Neural crest cell (in vitro differentiated cells): ENCODE data around the gene SND1. TPM values are rescaled to one million over a fixed set of nuclear protein-coding genes. Genes with fewer than 3 reads are reported as not detected.

ENCODE experiments used
- DNase-seq: peaks from one replicate; pipeline ENCODE4 v3.0.0; 2021; ENCODE audit warnings: low read depth, mixed read lengths, low spot score
- H3K27ac Mint-ChIP-seq: one replicate; pipeline ENCODE4 v1.8.0; 2021; ENCODE audit warnings: mild to moderate bottlenecking, mixed read lengths; ENCODE audit not compliant: unreplicated experiment
- H3K27me3 Mint-ChIP-seq: 2 replicates; pipeline ENCODE4 v1.8.0; 2021; ENCODE audit warnings: low read depth, mild to moderate bottlenecking, mixed read lengths
- H3K36me3 Mint-ChIP-seq: 2 replicates; pipeline ENCODE4 v1.8.0; 2021; ENCODE audit warnings: low read depth, mild to moderate bottlenecking, mixed read lengths
- H3K4me1 Mint-ChIP-seq: 2 replicates; pipeline ENCODE4 v1.8.0; 2021; ENCODE audit warnings: mixed read lengths
- H3K4me3 Mint-ChIP-seq: one replicate; pipeline ENCODE4 v1.8.0; 2021; ENCODE audit warnings: mild to moderate bottlenecking, mixed read lengths
- H3K9me3 Mint-ChIP-seq: 2 replicates; pipeline ENCODE4 v1.8.0; 2021; ENCODE audit warnings: mixed read lengths
- total RNA-seq: library from RNA; stranded (reverse); gene quantifications from 2 replicates; pipeline ENCODE4 v1.2.1, GENCODE V29; 2021
- TF ChIP-seq, protein P1 (sequence below): fragments of 200-600 bp; sonication (generic); conservative IDR thresholded peaks from 2 replicates; pipeline ENCODE4 v1.5.0; 2021; ENCODE audit warnings: antibody characterized with exemption, mild to moderate bottlenecking

Gene SND1
- total RNA-seq, 1 donor from 2014 or later: 184 TPM

GRCh38 chr7:127914693-127915092, 262.7 kb downstream of the SND1 start:
- H3K4me1 Mint-ChIP-seq: no peaks in the 10 kb centered on the region
- no peak overlapping the region for H3K27ac Mint-ChIP-seq
- no peaks in the 10 kb centered on the region for H3K27me3 Mint-ChIP-seq
- H3K9me3 Mint-ChIP-seq: no peaks in the 10 kb centered on the region
- no peaks in the 10 kb centered on the region for H3K36me3 Mint-ChIP-seq
- TF ChIP-seq, protein P1, sequence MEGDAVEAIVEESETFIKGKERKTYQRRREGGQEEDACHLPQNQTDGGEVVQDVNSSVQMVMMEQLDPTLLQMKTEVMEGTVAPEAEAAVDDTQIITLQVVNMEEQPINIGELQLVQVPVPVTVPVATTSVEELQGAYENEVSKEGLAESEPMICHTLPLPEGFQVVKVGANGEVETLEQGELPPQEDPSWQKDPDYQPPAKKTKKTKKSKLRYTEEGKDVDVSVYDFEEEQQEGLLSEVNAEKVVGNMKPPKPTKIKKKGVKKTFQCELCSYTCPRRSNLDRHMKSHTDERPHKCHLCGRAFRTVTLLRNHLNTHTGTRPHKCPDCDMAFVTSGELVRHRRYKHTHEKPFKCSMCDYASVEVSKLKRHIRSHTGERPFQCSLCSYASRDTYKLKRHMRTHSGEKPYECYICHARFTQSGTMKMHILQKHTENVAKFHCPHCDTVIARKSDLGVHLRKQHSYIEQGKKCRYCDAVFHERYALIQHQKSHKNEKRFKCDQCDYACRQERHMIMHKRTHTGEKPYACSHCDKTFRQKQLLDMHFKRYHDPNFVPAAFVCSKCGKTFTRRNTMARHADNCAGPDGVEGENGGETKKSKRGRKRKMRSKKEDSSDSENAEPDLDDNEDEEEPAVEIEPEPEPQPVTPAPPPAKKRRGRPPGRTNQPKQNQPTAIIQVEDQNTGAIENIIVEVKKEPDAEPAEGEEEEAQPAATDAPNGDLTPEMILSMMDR: no peak
- no peak overlapping the region for H3K4me3 Mint-ChIP-seq
- DNase-seq: no peak

- Mint-ChIP-seq H3K4me1 (peaks cover 8% of the 10 kb centered on the region), H3K4me3 (no peak overlapping the region), H3K27ac (no peak overlapping the region), H3K27me3 (no peaks in the 10 kb centered on the region), H3K9me3 (no peaks in the 10 kb centered on the region), H3K36me3 (no peaks in the 10 kb centered on the region)
- DNase-seq: no peak
- TF ChIP-seq, protein P1: no peak
Measured at GRCh38 chr7:127916735-127917134, 264.7 kb downstream of the SND1 start.

- H3K9me3 Mint-ChIP-seq: no peaks in the 10 kb centered on the region
- H3K4me3 Mint-ChIP-seq: no peak overlapping the region
- no peak for DNase-seq
- H3K4me1 Mint-ChIP-seq: peaks cover 8% of the 10 kb centered on the region
- no peak overlapping the region for H3K27ac Mint-ChIP-seq
- no peaks in the 10 kb centered on the region for H3K27me3 Mint-ChIP-seq
- TF ChIP-seq, protein P1: no peak
- H3K36me3 Mint-ChIP-seq: no peaks in the 10 kb centered on the region
Measured at GRCh38 chr7:127918130-127918529, 266.1 kb downstream of the SND1 start.

DNA sequence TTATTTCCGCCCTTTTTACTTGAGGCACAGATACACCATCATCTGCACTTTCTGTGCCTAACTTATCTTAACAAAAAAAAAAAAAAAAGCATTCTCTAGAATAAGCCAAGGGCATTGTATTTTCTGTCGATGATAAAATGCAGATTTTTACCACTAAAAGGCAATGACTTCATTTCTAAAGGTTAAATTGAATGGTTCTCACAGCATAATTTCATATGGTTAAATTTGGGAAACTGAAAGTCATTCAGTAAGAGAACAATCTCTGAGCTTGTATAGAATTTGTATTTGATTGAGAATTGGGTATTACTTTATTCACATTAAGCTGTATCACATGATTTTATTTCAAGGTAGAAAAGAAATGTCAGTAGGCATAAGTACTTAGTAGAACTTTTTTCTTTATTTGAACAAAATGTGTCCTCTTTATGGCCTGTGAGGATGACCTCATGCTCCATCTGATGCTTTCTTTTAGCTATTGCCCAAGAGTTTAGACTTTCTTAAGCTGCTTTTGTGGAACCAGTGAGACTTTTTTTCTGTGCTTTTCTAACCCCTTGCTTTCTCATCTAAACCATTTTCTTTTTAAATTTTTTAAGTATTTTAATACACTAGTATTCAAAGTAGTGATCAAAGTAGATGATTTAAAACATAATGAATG, 268.9 kb downstream of the SND1 start:
- Mint-ChIP-seq H3K9me3 (no peaks in the 10 kb centered on the region), H3K4me1 (peaks cover 8% of the 10 kb centered on the region), H3K27ac (no peak overlapping the region), H3K36me3 (no peaks in the 10 kb centered on the region), H3K27me3 (no peaks in the 10 kb centered on the region), H3K4me3 (no peak overlapping the region)
- DNase-seq: no peak
- TF ChIP-seq, protein P1: no peak

GRCh38 chr7:127922656-127923055, 270.7 kb downstream of the SND1 start:
- Mint-ChIP-seq H3K4me1 (peaks cover 19% of the 10 kb centered on the region), H3K9me3 (no peaks in the 10 kb centered on the region)
- TF ChIP-seq, protein P1: no peak

More at GRCh38 chr7:127922656-127923055, 270.7 kb downstream of the SND1 start:
- Mint-ChIP-seq H3K4me3 (no peak overlapping the region), H3K36me3 (no peaks in the 10 kb centered on the region), H3K27me3 (no peaks in the 10 kb centered on the region), H3K27ac (peak overlapping the region; percentile 39)
- DNase-seq: no peak
